GM21723 (cell line): Measurements from ENCODE around the gene NINJ1.

Experiments used
- ATAC-seq: cut with Tn5 transposase; IDR thresholded peaks from one replicate; pipeline ENCODE4 v1.9.1; 2021; ENCODE audit warnings: mild to moderate bottlenecking, moderate library complexity; ENCODE audit not compliant: unreplicated experiment

Gene NINJ1

DNA sequence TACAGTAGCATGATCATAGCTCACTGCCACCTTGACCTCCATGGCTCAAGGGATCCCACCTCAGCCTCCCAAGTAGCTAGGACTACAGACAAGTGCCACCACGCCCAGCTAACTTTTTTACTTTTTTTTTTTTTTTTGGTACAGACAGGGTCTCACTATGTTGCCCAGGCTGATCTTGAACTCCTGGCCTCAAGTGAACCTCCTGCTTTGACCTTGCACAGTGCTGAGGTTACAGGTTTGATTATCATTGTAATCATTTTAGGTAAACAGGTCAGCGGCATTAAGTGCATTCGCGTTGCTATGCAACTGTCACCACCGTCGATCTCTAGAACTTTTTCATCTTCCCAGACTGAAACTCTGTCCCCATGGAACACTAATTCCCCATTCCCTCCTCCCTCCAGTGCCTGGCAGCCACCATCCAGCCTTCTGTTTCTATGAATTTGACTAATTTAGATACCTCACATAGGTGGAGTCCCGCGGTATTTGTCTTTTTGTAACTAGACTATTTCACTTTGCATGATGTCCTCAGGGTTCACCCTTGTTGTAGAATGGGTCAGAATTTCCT lies 43.9 kb downstream of the NINJ1 start:
- no peak for ATAC-seq

DNA sequence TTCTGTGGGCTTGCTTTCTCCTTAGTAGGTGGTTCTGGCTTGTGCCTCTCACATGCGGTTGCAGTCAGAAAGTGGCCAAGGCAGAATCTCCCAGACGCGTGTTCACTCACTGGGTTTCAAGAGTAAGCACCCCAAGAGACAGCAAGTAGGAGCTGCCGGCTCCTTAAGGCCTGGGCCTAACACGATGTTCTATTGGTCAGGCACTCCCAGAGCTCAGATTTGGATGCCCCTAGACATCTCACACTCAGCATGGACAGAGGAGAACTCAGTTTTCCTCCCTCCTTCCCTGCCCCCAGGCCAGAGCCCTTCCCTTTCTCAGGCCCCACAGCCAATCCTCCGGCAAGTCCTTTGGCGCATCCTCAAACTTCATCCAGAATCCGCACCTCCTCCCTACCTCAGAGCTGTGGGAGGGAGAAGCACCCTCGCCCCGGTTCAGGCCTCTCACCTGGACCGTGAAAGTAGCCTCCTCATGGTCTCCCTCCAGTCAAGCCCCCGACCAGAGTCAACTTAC lies 44.5 kb downstream of the NINJ1 start:
- ATAC-seq: no peak

DNA sequence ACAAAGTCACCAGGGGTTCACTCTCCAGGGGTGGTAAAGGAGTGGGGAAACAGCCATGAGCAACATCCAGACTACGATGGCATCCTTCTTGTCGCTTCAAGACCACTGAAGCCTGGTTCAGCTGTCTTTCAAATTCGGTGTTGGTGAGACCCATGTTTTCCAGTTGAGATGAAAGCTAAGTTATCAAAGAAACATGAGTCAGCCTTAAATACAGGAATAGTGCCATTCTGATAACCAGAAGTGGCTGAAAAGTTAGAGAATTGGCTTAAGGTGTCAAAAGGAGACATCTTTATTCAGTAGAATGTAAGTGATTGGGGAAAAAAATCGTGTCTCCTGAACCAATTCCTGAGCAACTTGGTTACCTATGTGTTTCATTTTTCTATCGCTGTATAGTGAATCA lies 45.0 kb downstream of the NINJ1 start:
- ATAC-seq: no peak

DNA sequence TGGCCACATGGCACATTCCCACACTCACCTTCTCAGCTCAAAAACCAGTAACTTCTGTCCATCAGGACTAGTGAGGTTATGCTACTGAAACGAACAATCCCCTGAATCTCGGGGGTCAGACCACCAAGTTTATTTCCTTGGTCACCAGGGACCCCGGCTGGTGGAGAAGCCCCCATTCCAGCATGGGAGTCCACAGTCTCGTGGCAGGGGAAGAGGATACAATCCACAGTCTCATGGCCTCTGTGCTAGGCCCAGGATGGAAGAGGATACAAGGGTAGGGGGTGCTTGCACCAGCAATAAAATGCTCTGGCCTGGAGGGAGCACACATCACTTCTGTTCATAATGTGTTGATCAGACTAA lies 45.4 kb downstream of the NINJ1 start:
- ATAC-seq: no peak

DNA sequence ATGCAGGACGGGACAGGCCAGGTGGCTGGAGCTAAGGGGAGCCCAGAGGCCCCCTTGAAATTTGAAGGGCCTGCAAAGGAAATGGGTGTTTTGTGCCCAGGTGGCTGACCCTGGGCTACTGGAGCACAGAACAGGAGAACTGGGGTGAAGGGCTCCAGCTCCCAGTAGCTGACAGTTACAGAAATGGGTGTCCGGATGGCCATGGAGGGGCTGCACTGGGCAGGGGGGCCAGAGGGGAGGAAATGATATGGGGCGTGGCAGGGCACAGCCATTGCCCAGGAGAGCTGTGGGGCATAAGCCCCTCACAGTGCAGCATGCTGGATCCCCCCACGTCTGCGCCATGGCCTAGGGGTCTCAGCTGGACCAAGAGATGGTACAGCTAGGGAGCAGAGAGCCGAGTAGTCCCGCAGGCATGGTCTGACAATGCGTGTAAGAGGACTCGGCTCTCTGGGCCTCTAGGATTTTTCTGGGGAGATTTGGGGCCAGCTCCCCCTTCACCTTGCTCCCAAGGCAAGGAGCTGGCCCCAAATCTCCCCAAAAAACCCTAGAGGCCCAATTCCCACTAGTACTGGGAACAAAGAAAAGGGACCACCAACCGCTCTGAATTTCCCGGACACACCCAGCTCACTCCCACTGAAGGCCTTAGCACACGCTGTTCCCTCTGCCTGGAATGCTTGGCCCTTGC lies 45.9 kb downstream of the NINJ1 start:
- ATAC-seq: no peak

DNA sequence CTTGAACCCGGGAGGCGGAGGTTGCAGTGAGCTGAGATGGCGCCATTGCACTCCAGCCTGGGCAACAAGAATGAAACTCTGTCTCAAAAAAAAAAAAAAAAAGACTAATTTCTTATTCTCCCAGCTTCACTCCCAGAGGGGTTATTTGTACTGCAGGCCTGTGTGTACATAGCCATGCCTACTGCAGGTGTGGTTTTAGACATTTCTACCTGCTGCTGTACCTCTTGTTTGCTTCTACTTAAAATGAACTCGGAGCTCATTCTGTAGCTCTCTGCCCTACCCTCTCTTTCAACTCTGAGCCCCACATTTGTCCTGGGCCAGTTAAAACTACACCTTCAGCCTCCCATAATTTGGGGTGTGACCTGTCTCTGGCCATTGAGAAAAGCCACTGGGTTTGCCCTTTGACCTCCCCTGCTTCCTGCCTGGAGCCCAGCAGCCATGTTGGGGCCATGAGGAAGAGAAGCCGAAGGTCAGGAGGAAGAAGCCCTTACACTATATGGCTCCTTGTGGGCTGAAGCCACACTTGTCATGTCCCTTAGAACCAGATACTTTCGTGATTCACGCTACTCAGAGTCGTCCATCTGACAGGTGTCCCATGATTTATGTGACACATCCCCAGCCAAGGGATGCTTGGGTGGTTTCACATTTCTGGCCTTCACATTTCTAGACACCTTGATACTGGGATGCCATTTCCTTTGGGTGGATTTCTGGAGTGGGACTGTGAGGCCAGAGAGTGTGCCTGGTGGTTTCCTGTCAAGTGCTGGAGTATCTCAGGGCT lies 47.4 kb downstream of the NINJ1 start:
- ATAC-seq: no peak

DNA sequence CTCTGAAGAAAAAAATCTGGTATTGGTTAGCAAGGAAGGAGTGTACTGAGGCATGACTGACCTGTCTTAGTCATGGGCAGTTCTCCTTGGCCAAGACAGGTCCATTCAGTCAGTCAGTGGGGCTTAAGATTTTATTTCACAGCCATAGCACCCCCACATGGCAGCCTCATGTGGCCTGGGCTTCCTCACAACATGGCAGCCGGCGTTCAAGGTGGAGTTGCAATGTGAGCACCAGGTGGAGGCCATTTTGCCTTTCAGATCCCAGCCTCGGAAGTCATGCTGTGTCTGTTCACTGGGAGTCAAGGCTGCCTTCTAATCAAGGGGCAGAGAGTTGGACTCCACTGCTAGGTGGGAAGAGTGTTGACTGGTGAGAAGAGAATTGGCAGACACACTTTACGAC lies 48.4 kb downstream of the NINJ1 start:
- ATAC-seq: no peak

DNA sequence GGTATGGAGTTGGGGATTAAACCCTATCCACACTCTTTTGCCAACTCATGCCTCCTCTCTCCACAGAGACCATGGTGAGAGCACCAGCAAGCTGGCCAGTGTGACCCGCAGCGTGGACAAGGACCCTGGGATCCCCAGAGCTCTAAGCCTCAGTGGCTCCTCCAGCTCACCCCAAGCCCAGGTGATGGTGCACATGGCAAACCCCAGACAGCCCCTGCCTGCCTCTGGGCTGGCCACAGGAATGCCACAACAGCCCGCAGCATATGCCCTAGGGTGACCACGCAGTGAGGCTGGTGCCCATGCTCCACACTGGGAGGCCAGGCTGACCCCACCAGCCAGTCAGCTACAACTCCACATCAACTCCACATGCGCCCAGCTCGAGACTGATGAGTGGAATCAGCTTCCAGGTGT lies 49.6 kb downstream of the NINJ1 start:
- no peak for ATAC-seq

DNA sequence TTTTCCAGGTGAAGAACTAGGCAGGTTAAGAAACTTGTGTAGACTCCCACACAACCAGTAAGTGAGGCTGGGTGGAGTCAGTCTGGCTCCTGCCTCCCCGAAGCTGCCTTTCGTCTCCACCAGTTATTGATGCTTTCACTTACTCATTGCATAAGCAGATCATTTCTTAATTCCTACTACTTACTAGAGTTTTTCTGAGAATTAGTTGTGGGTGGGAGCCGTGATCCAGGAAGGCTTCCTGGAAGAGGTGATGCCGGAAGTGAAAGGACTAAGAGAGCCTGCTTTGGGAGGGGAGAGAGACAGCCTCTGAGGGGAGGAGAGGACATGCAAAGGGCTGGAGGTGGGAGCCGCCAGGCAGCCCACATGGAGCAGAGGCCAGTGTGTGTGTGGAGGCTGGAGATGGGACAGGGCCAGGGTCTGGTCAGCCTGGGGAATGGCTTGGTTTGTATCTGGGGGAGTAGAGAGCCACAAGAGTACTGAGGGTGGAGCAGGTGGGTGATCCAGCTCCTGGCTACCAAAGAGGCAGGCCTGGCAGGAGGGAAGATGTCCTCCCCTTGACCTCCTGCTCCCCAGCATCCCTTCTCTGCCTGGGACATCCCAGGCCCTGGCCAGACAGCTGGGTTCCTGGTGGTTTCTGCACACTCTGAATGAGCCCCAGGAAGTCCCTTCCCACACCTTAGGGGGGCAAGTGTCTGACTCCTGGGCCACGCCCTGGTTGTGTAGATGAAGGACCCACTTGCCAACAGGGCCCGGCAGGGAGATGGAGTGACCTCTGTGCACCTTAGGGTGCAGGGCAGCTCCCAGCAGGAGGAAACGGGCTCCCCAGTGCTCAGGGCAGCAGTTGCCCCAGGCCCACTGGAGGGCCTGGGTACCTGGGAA lies 50.2 kb downstream of the NINJ1 start:
- ATAC-seq: no peak

DNA sequence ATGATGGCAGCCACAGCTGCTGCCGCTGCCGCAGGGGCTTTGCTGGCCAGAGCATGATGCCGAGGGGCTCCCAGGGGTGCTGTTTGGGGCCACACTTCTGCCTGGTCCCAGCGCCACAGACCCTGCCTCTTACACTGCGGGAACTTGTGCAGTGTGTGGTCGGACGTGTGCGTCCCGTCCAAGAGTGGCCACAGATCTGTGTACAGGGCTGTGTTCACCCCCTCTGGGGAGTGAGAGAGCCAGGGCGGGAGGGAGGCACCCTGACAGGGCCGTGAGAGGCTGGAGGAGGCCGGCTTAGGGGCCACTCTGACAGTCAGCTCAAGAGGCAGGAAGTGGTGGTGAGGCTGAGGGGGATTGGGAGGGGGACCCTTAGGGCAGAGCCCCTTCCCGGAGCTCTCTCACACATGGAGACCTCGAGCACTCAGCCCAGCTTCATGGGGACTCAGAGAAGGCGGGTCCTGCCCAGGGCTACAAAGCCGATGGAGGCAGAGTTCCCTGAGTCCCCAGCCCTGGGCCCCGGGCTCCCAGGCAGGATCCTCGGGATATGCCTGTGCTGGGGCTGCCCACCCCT lies 51.1 kb downstream of the NINJ1 start:
- ATAC-seq: no peak

DNA sequence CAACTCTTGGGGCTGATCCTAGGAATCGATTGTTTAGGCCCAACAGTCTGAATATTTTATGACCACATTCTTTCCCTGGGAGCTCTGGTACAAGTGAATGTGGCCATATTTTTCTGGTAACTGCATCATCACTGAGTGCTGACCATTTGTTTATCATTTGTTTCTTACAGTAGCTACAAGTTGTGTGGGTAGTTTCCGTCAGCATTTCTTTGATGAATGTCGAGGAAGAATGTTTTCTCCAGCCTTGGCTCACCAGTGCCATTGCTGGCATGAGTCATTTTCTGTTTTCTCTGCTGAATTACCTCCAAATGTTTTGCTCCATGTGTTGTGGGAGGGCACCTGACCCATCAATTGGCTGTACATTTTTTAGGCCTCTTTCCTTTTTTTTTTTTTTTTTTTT lies 52.1 kb downstream of the NINJ1 start:
- no peak for ATAC-seq

DNA sequence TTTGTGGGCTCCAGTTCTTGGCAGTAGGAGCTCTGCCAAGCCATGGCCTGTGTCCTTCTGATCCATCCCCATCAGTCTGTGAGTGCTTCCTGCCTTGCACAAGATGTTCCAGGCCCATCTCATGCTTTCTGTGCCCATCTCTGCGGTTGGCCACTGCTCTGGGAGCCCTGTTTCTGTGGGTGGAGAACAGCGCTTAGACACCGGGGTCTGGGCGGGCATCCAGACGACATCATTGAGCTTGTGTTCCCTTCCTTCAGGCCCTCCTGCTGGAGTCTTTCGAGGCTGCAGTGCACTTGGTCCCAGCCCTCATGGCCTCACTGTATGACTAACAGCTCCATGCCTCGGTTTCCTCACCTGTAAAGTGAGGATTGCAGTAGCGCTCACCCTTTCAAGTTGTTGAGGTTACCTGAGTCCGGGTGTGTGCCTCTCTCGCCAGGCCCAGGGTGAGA lies 52.9 kb downstream of the NINJ1 start:
- ATAC-seq: no peak

DNA sequence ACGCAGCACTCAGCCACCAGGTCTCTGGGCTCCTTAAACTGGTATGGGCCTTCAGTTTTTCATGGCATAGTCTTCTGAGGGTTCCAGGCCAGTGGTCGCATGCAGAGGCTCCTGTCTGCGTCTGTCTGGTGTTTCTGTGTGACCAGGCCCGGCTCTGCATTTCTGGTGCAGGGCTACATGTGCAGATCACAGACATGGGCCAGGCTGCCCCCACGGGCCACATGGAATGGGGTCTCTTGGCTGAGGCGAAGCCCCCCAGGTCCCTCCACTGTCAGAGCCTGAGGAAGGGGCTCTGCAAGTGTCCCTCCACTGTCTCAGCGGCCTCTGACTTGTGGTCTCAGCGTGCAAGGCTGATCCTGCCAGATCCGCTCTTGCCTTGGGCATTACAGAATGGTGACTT lies 53.6 kb downstream of the NINJ1 start:
- no peak for ATAC-seq

DNA sequence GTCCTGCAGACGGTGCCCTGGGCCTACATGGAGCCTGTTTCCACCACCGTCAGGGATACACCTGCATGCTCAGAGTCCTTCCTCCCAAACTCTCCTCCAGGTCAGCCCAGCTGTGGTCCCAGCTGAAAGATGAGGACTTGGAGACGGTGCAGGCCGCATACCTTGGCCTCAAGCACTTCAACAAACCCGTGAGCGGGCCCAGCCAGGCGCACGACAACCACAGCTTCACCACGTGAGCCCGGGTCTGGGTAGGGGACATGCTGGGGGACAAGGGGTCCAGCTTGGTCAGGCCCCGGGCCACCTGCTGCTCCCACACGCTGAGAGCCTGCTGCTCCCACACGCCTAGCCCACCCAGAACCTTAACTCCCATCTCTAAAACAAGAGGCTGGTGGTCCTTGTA lies 54.7 kb downstream of the NINJ1 start:
- no peak for ATAC-seq

DNA sequence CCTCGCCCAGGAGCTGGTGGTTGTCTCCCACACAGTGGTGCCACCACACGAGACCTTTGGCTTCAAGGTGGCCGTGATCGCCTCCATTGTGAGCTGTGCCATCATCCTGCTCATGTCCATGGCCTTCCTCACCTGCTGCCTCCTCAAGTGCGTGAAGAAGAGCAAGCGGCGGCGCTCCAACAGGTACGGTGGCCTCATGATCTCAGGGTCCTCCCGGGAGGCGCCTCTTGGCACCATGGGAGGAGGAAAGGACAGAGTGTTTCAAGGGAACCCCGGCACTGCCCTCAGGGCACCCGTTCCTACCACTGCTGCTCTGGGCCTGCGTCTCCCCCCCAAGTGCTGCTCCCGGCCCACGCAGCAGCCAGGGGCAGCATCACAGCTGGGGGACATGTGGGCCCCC lies 56.2 kb downstream of the NINJ1 start:
- ATAC-seq: no peak

DNA sequence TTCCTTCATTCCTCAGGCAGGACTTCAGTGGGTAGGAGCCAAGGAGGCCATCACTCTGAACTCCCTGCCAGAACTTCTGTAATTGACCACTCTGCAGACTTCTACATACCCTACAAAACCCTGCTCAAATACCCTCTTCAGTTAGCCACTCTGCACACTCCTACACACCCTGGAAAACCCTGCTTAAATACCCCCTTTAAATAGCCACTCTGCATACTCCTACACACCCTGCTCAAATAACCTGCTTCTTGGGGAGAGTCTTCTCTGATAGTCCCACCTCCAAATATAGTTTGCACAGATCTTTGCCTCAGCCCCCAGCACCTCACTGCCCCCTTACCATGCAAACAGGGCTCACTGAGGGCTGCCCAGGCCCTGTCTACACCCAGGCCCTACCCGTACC lies 56.7 kb downstream of the NINJ1 start:
- ATAC-seq: no peak

DNA sequence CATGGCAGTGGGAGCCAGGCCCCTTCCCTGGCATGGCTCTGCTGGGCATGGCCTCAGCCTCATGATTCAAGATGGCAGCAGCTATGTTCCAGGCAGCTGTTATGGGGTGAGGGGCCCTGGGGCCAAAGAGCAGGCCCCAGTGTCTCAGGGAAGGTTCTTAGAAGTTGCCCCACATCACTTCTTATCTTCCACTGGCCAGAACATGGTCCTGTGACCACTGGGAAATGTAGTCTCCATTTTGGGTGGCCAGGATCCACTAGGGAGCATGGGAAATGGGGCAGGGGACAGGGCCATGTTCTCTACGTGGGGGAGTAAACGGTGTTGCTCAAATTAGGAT lies 57.3 kb downstream of the NINJ1 start:
- ATAC-seq: no peak

DNA sequence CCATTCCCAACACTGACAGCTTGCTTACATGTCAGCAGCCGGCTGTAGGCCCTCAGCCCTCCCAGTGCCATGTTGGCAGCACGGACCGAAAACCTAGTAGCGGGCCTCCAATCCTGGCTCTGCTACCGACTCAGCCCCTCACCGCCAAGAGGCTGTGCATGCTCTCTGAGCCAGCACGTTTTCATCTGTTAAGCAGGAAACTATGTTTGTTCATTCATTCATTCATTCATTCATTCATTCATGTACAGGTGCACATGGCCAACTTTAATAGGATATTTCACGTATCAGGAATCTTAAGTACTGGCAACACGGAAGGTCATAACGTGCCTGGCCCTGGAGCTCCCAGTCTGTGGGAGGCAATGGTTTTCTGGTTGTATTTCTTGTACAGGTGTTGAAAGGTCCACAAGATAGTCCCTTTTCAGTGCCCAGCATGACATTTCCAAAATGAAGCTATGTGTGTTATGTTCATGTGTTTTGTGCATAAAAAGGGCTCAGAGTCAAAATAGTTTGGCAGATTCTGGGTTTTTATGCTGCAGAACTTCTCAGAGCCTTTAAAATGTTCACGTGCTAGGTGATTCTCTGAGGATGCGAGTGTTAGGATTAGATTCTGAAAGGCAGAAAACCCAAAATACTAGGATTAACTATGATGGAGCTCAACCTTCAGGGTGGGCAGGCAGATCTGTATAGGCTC lies 57.8 kb downstream of the NINJ1 start:
- ATAC-seq: no peak

DNA sequence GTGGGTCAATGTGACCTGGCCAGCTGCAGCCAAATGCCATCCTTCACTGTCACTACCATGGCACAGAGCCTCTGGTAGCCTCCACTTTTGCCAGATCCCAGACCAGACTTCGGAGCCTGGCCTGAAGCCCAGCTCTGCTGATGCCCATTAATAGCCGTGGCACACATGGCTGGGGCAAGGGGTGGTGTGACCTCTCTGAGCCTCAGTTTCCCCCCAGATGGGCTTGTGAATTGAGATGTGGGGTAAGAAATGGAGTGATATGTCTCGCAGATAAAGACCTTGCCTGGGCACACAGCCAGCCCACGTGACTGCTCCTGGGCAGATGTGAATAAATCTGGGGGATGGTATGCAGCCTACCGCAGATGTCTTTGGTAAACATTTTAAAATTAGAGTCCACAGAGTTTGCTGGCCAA lies 61.7 kb downstream of the NINJ1 start:
- no peak for ATAC-seq
